ENCODE measurements around the gene NSL1. TPM values are rescaled to one million over a fixed set of nuclear protein-coding genes. Genes with fewer than 3 reads are reported as not detected.
A peak's percentile ranks its signal among the peaks of the same experiment; 100 is the strongest.

Gene NSL1
- total and polyA plus RNA-seq, 9 of the 15 experiments (the other 6 are each of a cell fraction or from before 2014, with no cell fraction given) = 53.5 to 108 (median 59.1) TPM

GRCh38 chr1:212699104-212699624 lies 92.4 kb downstream of the NSL1 start (continued):
- no peak for TF ChIP-seq ZSCAN32 (CRISPR knock-in tag; IDR thresholded peaks at IDR 0.05)
- no peak for TF ChIP-seq TCFL5 (CRISPR knock-in tag; conservative IDR thresholded peaks at IDR 0.05)
- no peak for TF ChIP-seq ZNF398 (CRISPR knock-in tag; IDR thresholded peaks at IDR 0.05)
- no peak for TF ChIP-seq BRF2 (IDR thresholded peaks at IDR 0.05; ENCODE audit: borderline replicate concordance, insufficient read depth, insufficient read length)
- peak; percentile 68; the same call in 1 of the 2 replicates for TF ChIP-seq ETS1 (conservative IDR thresholded peaks at IDR 0.05; ENCODE audit: control insufficient read depth, low read depth, low read length)
- no peak for TF ChIP-seq CREBBP (IDR thresholded peaks at IDR 0.05; ENCODE audit: low read depth, low read length)
- TF ChIP-seq SRSF9 (IDR thresholded peaks at IDR 0.05; ENCODE audit: borderline replicate concordance, low read depth, low read length) = no peak
- TF ChIP-seq ZNF24 (IDR thresholded peaks at IDR 0.05) = 0 out of 2 replicates have a peak, but pooled peaks have one; percentile 24
- TF ChIP-seq JUN (IDR thresholded peaks at IDR 0.05; ENCODE audit: borderline replicate concordance, low read depth, low read length) = no peak
- TF ChIP-seq JUN (CRISPR knock-in tag; IDR thresholded peaks at IDR 0.05; ENCODE audit: borderline replicate concordance) = peak; percentile 74; the same call in 1 of the 2 replicates
- TF ChIP-seq GATAD2B (IDR thresholded peaks at IDR 0.05; ENCODE audit: borderline replicate concordance) = peak; percentile 44; the same call in 1 of the 2 replicates
- peak in 1 of 2 experiments; percentile 40; a peak in 1 of 4 replicates for TF ChIP-seq FOXA3 (CRISPR knock-in tag; conservative IDR thresholded peaks at IDR 0.05 in 1 of 2, IDR thresholded peaks at IDR 0.05 in 1 of 2)
- peak; percentile 62 for TF ChIP-seq CHD1 (IDR thresholded peaks at IDR 0.05; ENCODE audit: low read length)
- peak; percentile 40; the same call in 1 of the 2 replicates for TF ChIP-seq SMARCA5 (IDR thresholded peaks at IDR 0.05)
- no peak for TF ChIP-seq PPARD (CRISPR knock-in tag; IDR thresholded peaks at IDR 0.05)
- 0 out of 2 replicates have a peak, but pooled peaks have one; percentile 45 for TF ChIP-seq AFF4 (CRISPR knock-in tag; IDR thresholded peaks at IDR 0.05)
- TF ChIP-seq NR3C1 (CRISPR knock-in tag; IDR thresholded peaks at IDR 0.05) = peak; percentile 94; the same call in 1 of the 2 replicates
- no peak for TF ChIP-seq ETV6 (IDR thresholded peaks at IDR 0.05; ENCODE audit: borderline replicate concordance in 1 of 2, low read depth in 2 of 2, low read length in 1 of 2)
- peak; percentile 95; the same call in 1 of the 2 replicates for TF ChIP-seq ETV6 (CRISPR knock-in tag; IDR thresholded peaks at IDR 0.05; ENCODE audit: borderline replicate concordance)
- no peak for TF ChIP-seq ZZZ3 (IDR thresholded peaks at IDR 0.05)
- peak; percentile 92 for TF ChIP-seq LCOR (CRISPR knock-in tag; IDR thresholded peaks at IDR 0.05)

All from K562 (cell line).